ENCODE results near the gene FOXD4L3. TPM values are rescaled to one million over a fixed set of nuclear protein-coding genes. Genes with fewer than 3 reads are reported as not detected.

Gene FOXD4L3
- total and polyA plus RNA-seq, 2 donors from 2014 or later (not counting 2 experiments from before 2014, with no cell fraction given), result 0.04 TPM; not detected in 1

Other genes starting within 250 kb of the FOXD4L3 start
- 24.0 and 33.2 TPM in 2 replicates for gene ZNG1C, start 60.9 kb upstream of the FOXD4L3 start, total RNA-seq
- 27.5 and 40.2 TPM in 2 replicates for gene ZNG1C, start 60.9 kb upstream of the FOXD4L3 start, polyA plus RNA-seq
- gene PGM5, start 53.7 kb downstream of the FOXD4L3 start, total RNA-seq, result not detected in 2 replicates
- gene PGM5, start 53.7 kb downstream of the FOXD4L3 start, polyA plus RNA-seq, result not detected in 2 replicates
- not detected in 2 replicates for gene TMEM252, start 238.0 kb downstream of the FOXD4L3 start, total RNA-seq
- not detected in 2 replicates for gene TMEM252, start 238.0 kb downstream of the FOXD4L3 start, polyA plus RNA-seq

Data from foreskin keratinocyte (primary cell).